PC-9 (cell line): Measurements from ENCODE around the gene PROB1. TPM values are rescaled to one million over a fixed set of nuclear protein-coding genes. Genes with fewer than 3 reads are reported as not detected.
A peak's percentile ranks its signal among the peaks of the same experiment; 100 is the strongest.
"Not testable (repeated sequence)": the region's sequence is repeated elsewhere in the genome, so short reads cannot be mapped to it uniquely, and the experiment has no call there.

Source experiments
- BruUV-seq: library from RNA; stranded (reverse); fragments of 400-500 nt; replicated peaks from 2 replicates; lab custom pipeline; 2021; lab: Mats Ljungman, UMichigan
- CTCF ChIA-PET: fragments of 300-600 bp; sonication (Branson Sonifier 250); formaldehyde crosslinking; loops from one replicate; lab custom pipeline; 2022; ENCODE audit warnings: antibody characterized with exemption; lab: Charles Lee
- POLR2A ChIA-PET: fragments of 300-600 bp; sonication (Branson Sonifier 250); formaldehyde crosslinking; loops from one replicate; lab custom pipeline; 2022; ENCODE audit warnings: antibody characterized with exemption; ENCODE audit not compliant: unreplicated experiment; lab: Charles Lee
- DNase-seq, 2 experiments: peaks; one replicate each; pipeline versions ENCODE4 v3.0.0 to v3.0.0-alpha.2; 2015 to 2022; ENCODE audit warnings: mixed read lengths in 1 of 2
- H2AFZ ChIP-seq: fragments of 200-600 bp; sonication (generic); 2 replicates; pipeline ENCODE4 v1.8.1; 2017; ENCODE audit warnings: antibody characterized with exemption
- H3F3A ChIP-seq: fragments of 200-600 bp; sonication (generic); 2 replicates; pipeline ENCODE4 v1.8.1; 2017; ENCODE audit warnings: antibody characterized with exemption, mild to moderate bottlenecking, low read depth; ENCODE audit not compliant: insufficient read depth
- H3K27ac ChIP-seq: fragments of 200-600 bp; sonication (generic); 2 replicates; pipeline ENCODE4 v1.6.1; 2016; ENCODE audit warnings: mixed run types
- H3K27me3 ChIP-seq: fragments of 200-600 bp; sonication (generic); 2 replicates; pipeline ENCODE4 v1.6.1; 2016; ENCODE audit warnings: low read depth, mixed run types; ENCODE audit not compliant: insufficient read depth
- H3K36me3 ChIP-seq: fragments of 200-600 bp; sonication (generic); 2 replicates; pipeline ENCODE4 v1.6.1; 2016; ENCODE audit warnings: low read depth, mixed run types
- H3K4me1 ChIP-seq: fragments of 200-600 bp; sonication (generic); replicated peaks from 2 replicates; pipeline ENCODE4 v1.6.1; 2016; ENCODE audit warnings: mixed run types; ENCODE audit not compliant: insufficient read depth
- H3K4me2 ChIP-seq: fragments of 200-600 bp; sonication (generic); 2 replicates; pipeline ENCODE4 v1.6.1; 2017; ENCODE audit warnings: mixed run types
- H3K4me3 ChIP-seq: fragments of 200-600 bp; sonication (generic); 2 replicates; pipeline ENCODE4 v1.6.1; 2016; ENCODE audit warnings: mixed run types
- H3K79me2 ChIP-seq: fragments of 200-600 bp; sonication (generic); 2 replicates; pipeline ENCODE4 v1.6.1; 2017; ENCODE audit warnings: low read depth, mixed run types
- H3K9me2 ChIP-seq: fragments of 200-600 bp; sonication (generic); 2 replicates; pipeline ENCODE4 v1.8.1; 2017; ENCODE audit warnings: mild to moderate bottlenecking; ENCODE audit not compliant: insufficient read depth
- H3K9me3 ChIP-seq: fragments of 200-600 bp; sonication (generic); 2 replicates; pipeline ENCODE4 v1.8.1; 2016; ENCODE audit warnings: low read depth; ENCODE audit not compliant: insufficient read depth
- H4K20me1 ChIP-seq: fragments of 200-600 bp; sonication (generic); 2 replicates; pipeline ENCODE4 v1.8.1; 2017; ENCODE audit not compliant: insufficient read depth
- CTCF ChIP-seq: fragments of 200-600 bp; sonication (generic); conservative IDR thresholded peaks from 2 replicates; pipeline ENCODE4 v1.6.1; 2017; ENCODE audit warnings: mixed run types, antibody characterized with exemption, mild to moderate bottlenecking, moderate library complexity
- EZH2 ChIP-seq: fragments of 200-600 bp; sonication (generic); IDR thresholded peaks from 2 replicates; pipeline ENCODE4 v1.8.0; 2017; ENCODE audit warnings: antibody characterized with exemption, low read depth
- intact Hi-C: fragments of 100-400 bp; cut with micrococcal nuclease; formaldehyde crosslinking; loops from one replicate; pipeline ENCODE4 v1.10.0; 2022; ENCODE audit not compliant: unreplicated experiment
- total RNA-seq: library from RNA; stranded (reverse); gene quantifications from 2 replicates; pipeline ENCODE4 v1.2.3, GENCODE V29; 2021

Gene PROB1
- total RNA-seq, 1 experiment from 2014 or later: 2.9 TPM

- peaks cover 97% of the 10 kb centered on the region for H4K20me1 ChIP-seq
- intact Hi-C loops: no loop called here
- CTCF ChIA-PET: no interaction called here
Observed at GRCh38 chr5:139354186-139354585, 40.7 kb downstream of the PROB1 start.

GRCh38 chr5:139347863-139348262, 47.0 kb downstream of the PROB1 start:
- H3K27ac ChIP-seq, H3K9me2 ChIP-seq, BruUV-seq, CTCF ChIA-PET, H3K4me3 ChIP-seq, H3K4me2 ChIP-seq, intact Hi-C loops, H3K27me3 ChIP-seq, DNase-seq, H2AFZ ChIP-seq, H3K9me3 ChIP-seq: not testable (repeated sequence)
- Histone ChIP-seq H3K36me3 (peaks cover 32% of the 10 kb centered on the region), H3F3A (peaks cover 11% of the 10 kb centered on the region), H3K79me2 (peaks cover 99% of the 10 kb centered on the region), H3K4me1 (peaks cover 18% of the 10 kb centered on the region), H4K20me1 (peaks cover 97% of the 10 kb centered on the region)
- POLR2A ChIA-PET: interaction anchor here (0.6 kb wide), 2 partner anchors 62 to 595 kb away, joined by 4 read pairs; no protein-coding TSS in a partner anchor

More at GRCh38 chr5:139354186-139354585, 40.7 kb downstream of the PROB1 start:
- no TSS peak for BruUV-seq
- POLR2A ChIA-PET: no interaction called here
- Histone ChIP-seq H3K79me2 (peaks cover 100% of the 10 kb centered on the region), H3K27me3 (no peaks in the 10 kb centered on the region), H3F3A (peaks cover 9% of the 10 kb centered on the region; the same call in 1 of the 2 replicates), H3K4me2 (no peak overlapping the region), H3K9me3 (no peaks in the 10 kb centered on the region), H3K36me3 (0 out of 2 replicates have a peak, but pooled peaks cover 10% of the 10 kb centered on the region), H3K9me2 (no peaks in the 10 kb centered on the region), H3K27ac (no peak overlapping the region), H3K4me1 (no peaks in the 10 kb centered on the region), H3K4me3 (no peak overlapping the region), H2AFZ (no peak overlapping the region)
- DNase-seq: no peak
- TF ChIP-seq CTCF (no peak), EZH2 (no peak)

DNA sequence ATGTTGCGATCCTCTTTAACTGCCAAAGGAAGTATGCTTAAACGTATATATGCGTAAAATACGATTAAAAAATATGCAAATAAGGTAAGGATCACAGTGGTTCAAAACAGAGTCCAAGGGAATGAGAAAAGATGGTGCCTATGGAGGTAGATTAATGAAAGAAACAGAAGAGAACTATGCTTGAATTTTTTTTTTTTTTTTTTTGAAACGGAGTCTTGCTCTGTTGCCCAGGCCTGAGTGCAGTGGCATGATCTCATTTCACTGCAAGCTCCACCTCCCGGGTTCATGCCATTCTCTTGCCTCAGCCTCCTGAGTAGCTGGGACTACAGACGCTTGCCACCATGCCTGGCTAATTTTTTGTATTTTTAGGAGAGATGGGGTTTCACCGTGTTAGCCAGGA, 49.5 kb downstream of the PROB1 start:
- H2AFZ ChIP-seq, BruUV-seq, H3K27ac ChIP-seq, H3K9me2 ChIP-seq, H3K27me3 ChIP-seq, intact Hi-C loops, CTCF ChIA-PET, H3K4me2 ChIP-seq, POLR2A ChIA-PET, H3K4me3 ChIP-seq, H3K9me3 ChIP-seq, DNase-seq: not testable (repeated sequence)
- peaks cover 83% of the 10 kb centered on the region for H4K20me1 ChIP-seq
- peaks cover 17% of the 10 kb centered on the region for H3F3A ChIP-seq
- H3K4me1 ChIP-seq: peaks cover 23% of the 10 kb centered on the region
- peaks cover 27% of the 10 kb centered on the region for H3K36me3 ChIP-seq
- H3K79me2 ChIP-seq: peaks cover 86% of the 10 kb centered on the region

GRCh38 chr5:139344177-139344576, 50.7 kb downstream of the PROB1 start:
- Histone ChIP-seq H4K20me1 (peaks cover 71% of the 10 kb centered on the region), H3K27me3 (no peaks in the 10 kb centered on the region), H3K4me2 (peak overlapping the region; percentile 98), H3K4me1 (peaks cover 23% of the 10 kb centered on the region), H2AFZ (no peak overlapping the region), H3K9me2 (no peaks in the 10 kb centered on the region), H3F3A (peaks cover 12% of the 10 kb centered on the region), H3K79me2 (peaks cover 73% of the 10 kb centered on the region), H3K36me3 (peaks cover 27% of the 10 kb centered on the region), H3K4me3 (no peak overlapping the region), H3K9me3 (no peaks in the 10 kb centered on the region), H3K27ac (no peak overlapping the region)
- BruUV-seq: no TSS peak
- no peak for TF ChIP-seq CTCF
- TF ChIP-seq EZH2: no peak
- CTCF ChIA-PET: no interaction called here
- intact Hi-C loops: loop anchor here (5.0 kb wide), 2 partner anchors 48 to 52 kb away; partner anchors contain the start of gene MATR3
- POLR2A ChIA-PET: interaction anchor here (0.7 kb wide), 1 partner anchor 12 kb away, joined by 6 read pairs; no protein-coding TSS in a partner anchor
- DNase-seq: no peak
